GM23338 (cell line): ENCODE results near the gene TNF. TPM values are rescaled to one million over a fixed set of nuclear protein-coding genes. Genes with fewer than 3 reads are reported as not detected.

ENCODE experiments used
- ATAC-seq: fragments of 200-7000 bp; cut with Tn5 transposase; 3 replicates; pipeline ENCODE4 v1.9.1; 2020
- DNase-seq: peaks from one replicate; pipeline ENCODE4 v3.0.0-alpha.2; 2015; ENCODE audit warnings: low spot score
- H2AFZ ChIP-seq: fragments of 200-600 bp; sonication (generic); 2 replicates; pipeline ENCODE4 v1.8.0; 2016; ENCODE audit warnings: antibody characterized with exemption, mild to moderate bottlenecking, moderate library complexity
- H3F3A ChIP-seq: fragments of 200-600 bp; sonication (generic); replicated peaks from 2 replicates; pipeline ENCODE4 v1.8.0; 2017; ENCODE audit warnings: antibody characterized with exemption, mixed run types, low read depth
- H3K27ac ChIP-seq: fragments of 200-600 bp; sonication (generic); 2 replicates; pipeline ENCODE4 v1.6.1; 2016; ENCODE audit warnings: low read depth
- H3K27me3 ChIP-seq: fragments of 200-600 bp; sonication (generic); 2 replicates; pipeline ENCODE4 v1.8.0; 2016; ENCODE audit warnings: mild to moderate bottlenecking, mixed run types, moderate library complexity; ENCODE audit not compliant: insufficient read depth
- H3K36me3 ChIP-seq: fragments of 200-600 bp; sonication (generic); 2 replicates; pipeline ENCODE4 v1.8.0; 2016; ENCODE audit warnings: mild to moderate bottlenecking; ENCODE audit not compliant: insufficient read depth
- H3K4me1 ChIP-seq: fragments of 200-600 bp; sonication (generic); 2 replicates; pipeline ENCODE4 v1.8.0; 2016; ENCODE audit warnings: mild to moderate bottlenecking, moderate library complexity; ENCODE audit not compliant: insufficient read depth
- H3K4me2 ChIP-seq: fragments of 200-600 bp; sonication (generic); 2 replicates; pipeline ENCODE4 v1.7.1; 2017; ENCODE audit warnings: mixed run types
- H3K4me3 ChIP-seq: fragments of 200-600 bp; sonication (generic); 2 replicates; pipeline ENCODE4 v1.6.1; 2016; ENCODE audit warnings: mixed run types
- H3K79me2 ChIP-seq: fragments of 200-600 bp; sonication (generic); replicated peaks from 2 replicates; pipeline ENCODE4 v1.8.0; 2017; ENCODE audit warnings: mild to moderate bottlenecking; ENCODE audit not compliant: insufficient read depth
- H3K9me2 ChIP-seq: fragments of 200-600 bp; sonication (generic); 2 replicates; pipeline ENCODE4 v1.8.0; 2017; ENCODE audit not compliant: insufficient read depth
- H4K20me1 ChIP-seq: fragments of 200-600 bp; sonication (generic); replicated peaks from 2 replicates; pipeline ENCODE4 v1.8.0; 2017; ENCODE audit warnings: mild to moderate bottlenecking; ENCODE audit not compliant: insufficient read depth
- H3K27ac Mint-ChIP-seq: 2 replicates; pipeline ENCODE4 v1.8.0; 2020; ENCODE audit warnings: inconsistent platforms, mild to moderate bottlenecking, moderate library complexity, mixed read lengths
- H3K27me3 Mint-ChIP-seq: 3 replicates; pipeline ENCODE4 v1.8.0; 2022; ENCODE audit warnings: low read depth, mild to moderate bottlenecking, moderate library complexity, mixed read lengths, inconsistent platforms; ENCODE audit not compliant: insufficient read depth, poor library complexity
- H3K36me3 Mint-ChIP-seq: 3 replicates; pipeline ENCODE4 v1.8.0; 2021; ENCODE audit warnings: low read depth, mild to moderate bottlenecking, inconsistent platforms, moderate library complexity, mixed read lengths
- H3K4me1 Mint-ChIP-seq: 3 replicates; pipeline ENCODE4 v1.8.0; 2020; ENCODE audit warnings: mild to moderate bottlenecking, inconsistent platforms, mixed read lengths
- H3K4me3 Mint-ChIP-seq: 3 replicates; pipeline ENCODE4 v1.8.0; 2021; ENCODE audit warnings: moderate library complexity, mild to moderate bottlenecking, inconsistent platforms, mixed read lengths
- H3K9me3 Mint-ChIP-seq: 3 replicates; pipeline ENCODE4 v1.8.0; 2020; ENCODE audit warnings: moderate library complexity, mild to moderate bottlenecking, inconsistent platforms, mixed read lengths
- JUNB ChIP-seq: IDR thresholded peaks from one replicate; pipeline ENCODE4 v1.6.1; 2016; ENCODE audit warnings: antibody characterized with exemption; ENCODE audit not compliant: unreplicated experiment
- NANOG ChIP-seq: IDR thresholded peaks from 2 replicates; pipeline ENCODE4 v1.6.1; 2016; ENCODE audit warnings: antibody characterized with exemption, borderline replicate concordance
- POLR2AphosphoS5 ChIP-seq: IDR thresholded peaks from 2 replicates; pipeline ENCODE4 v1.6.1; 2016; ENCODE audit warnings: antibody characterized with exemption, low read depth
- ZNF331 ChIP-seq: fragments of 250-450 bp; sonication (Bioruptor Pico); IDR thresholded peaks from 2 replicates; pipeline ENCODE4 v1.5.0; 2020; ENCODE audit warnings: low read depth, mild to moderate bottlenecking, moderate library complexity
- polyA plus RNA-seq: library from polyadenylated mRNA; unstranded; fragments of >200 nt; fragmentation: Nextera tagmentation; extraction: Ambion mirVana; gene quantifications from 2 replicates; pipeline ENCODE4 v1.2.1, GENCODE V29; 2016
- total RNA-seq: library from RNA; depleted of rRNA; stranded (reverse); fragments of >200 nt; shearing (Covaris generic); gene quantifications from 2 replicates; pipeline ENCODE4 v1.2.3, GENCODE V29; 2014
- TF ChIP-seq, protein P1 (sequence below), 2 experiments: fragments of 200-600 bp in 1 of 2; sonication (generic) in 1 of 2; conservative IDR thresholded peaks; 2 replicates each; pipeline versions ENCODE4 v1.5.1 to v1.6.1; 2016 to 2017; ENCODE audit warnings: antibody characterized with exemption in 2 of 2, low read depth in 2 of 2, mild to moderate bottlenecking in 2 of 2, moderate library complexity in 1 of 2

The TNF gene
- total and polyA plus RNA-seq, 2 experiments from 2014 or later: 0.11 TPM; not detected in 1

DNA sequence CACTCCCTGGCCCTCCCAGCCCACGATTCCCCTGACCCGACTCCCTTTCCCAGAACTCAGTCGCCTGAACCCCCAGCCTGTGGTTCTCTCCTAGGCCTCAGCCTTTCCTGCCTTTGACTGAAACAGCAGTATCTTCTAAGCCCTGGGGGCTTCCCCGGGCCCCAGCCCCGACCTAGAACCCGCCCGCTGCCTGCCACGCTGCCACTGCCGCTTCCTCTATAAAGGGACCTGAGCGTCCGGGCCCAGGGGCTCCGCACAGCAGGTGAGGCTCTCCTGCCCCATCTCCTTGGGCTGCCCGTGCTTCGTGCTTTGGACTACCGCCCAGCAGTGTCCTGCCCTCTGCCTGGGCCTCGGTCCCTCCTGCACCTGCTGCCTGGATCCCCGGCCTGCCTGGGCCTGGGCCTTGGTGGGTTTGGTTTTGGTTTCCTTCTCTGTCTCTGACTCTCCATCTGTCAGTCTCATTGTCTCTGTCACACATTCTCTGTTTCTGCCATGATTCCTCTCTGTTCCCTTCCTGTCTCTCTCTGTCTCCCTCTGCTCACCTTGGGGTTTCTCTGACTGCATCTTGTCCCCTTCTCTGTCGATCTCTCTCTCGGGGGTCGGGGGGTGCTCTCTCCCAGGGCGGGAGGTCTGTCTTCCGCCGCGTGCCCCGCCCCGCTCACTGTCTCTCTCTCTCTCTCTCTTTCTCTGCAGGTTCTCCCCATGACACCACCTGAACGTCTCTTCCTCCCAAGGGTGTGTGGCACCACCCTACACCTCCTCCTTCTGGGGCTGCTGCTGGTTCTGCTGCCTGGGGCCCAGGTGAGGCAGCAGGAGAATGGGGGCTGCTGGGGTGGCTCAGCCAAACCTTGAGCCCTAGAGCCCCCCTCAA, 3.1 kb upstream of the TNF start, which contains the start of gene LTA:
LTA (plus strand) TSS at position 249 of the 871 bp plus-strand sequence; CDS start at position 703, 454 bp downstream.
- H4K20me1 ChIP-seq: no peaks in the 10 kb centered on the region
- H3K9me3 Mint-ChIP-seq: no peaks in the 10 kb centered on the region; the same call in 2 of the 3 replicates
- peak; percentile 14; the same call in 1 of the 3 replicates for ATAC-seq
- no peaks in the 10 kb centered on the region for H3K36me3 ChIP-seq
- no peak for DNase-seq
- H3F3A ChIP-seq: no peaks in the 10 kb centered on the region
- no peaks in the 10 kb centered on the region; the same call in 2 of the 3 replicates for H3K36me3 Mint-ChIP-seq
- no peaks in the 10 kb centered on the region for H3K79me2 ChIP-seq
- H3K4me1 ChIP-seq: peaks cover 5% of the 10 kb centered on the region; the same call in 1 of the 2 replicates
- no peak for TF ChIP-seq POLR2AphosphoS5
- TF ChIP-seq, protein P1, sequence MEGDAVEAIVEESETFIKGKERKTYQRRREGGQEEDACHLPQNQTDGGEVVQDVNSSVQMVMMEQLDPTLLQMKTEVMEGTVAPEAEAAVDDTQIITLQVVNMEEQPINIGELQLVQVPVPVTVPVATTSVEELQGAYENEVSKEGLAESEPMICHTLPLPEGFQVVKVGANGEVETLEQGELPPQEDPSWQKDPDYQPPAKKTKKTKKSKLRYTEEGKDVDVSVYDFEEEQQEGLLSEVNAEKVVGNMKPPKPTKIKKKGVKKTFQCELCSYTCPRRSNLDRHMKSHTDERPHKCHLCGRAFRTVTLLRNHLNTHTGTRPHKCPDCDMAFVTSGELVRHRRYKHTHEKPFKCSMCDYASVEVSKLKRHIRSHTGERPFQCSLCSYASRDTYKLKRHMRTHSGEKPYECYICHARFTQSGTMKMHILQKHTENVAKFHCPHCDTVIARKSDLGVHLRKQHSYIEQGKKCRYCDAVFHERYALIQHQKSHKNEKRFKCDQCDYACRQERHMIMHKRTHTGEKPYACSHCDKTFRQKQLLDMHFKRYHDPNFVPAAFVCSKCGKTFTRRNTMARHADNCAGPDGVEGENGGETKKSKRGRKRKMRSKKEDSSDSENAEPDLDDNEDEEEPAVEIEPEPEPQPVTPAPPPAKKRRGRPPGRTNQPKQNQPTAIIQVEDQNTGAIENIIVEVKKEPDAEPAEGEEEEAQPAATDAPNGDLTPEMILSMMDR (conservative IDR thresholded peaks at IDR 0.05; ENCODE audit: low read depth in 2 of 2): no peak
- no peak for TF ChIP-seq ZNF331 (CRISPR knock-in tag)
- H2AFZ ChIP-seq: 0 out of 2 replicates have a peak within 1 kb of the TSS, but pooled peaks have one; percentile 7
- H3K27ac Mint-ChIP-seq: no peak within 1 kb of the TSS
- no peaks in the 10 kb centered on the region for H3K9me2 ChIP-seq
- H3K27ac ChIP-seq: no peak within 1 kb of the TSS
- H3K4me3 Mint-ChIP-seq: no peak within 1 kb of the TSS; the same call in 2 of the 3 replicates
- peaks cover 21% of the 10 kb centered on the region for H3K27me3 Mint-ChIP-seq
- no peak within 1 kb of the TSS for H3K4me2 ChIP-seq
- H3K4me3 ChIP-seq: no peak within 1 kb of the TSS
- no peaks in the 10 kb centered on the region for H3K27me3 ChIP-seq
- peaks cover 17% of the 10 kb centered on the region for H3K4me1 Mint-ChIP-seq

DNA sequence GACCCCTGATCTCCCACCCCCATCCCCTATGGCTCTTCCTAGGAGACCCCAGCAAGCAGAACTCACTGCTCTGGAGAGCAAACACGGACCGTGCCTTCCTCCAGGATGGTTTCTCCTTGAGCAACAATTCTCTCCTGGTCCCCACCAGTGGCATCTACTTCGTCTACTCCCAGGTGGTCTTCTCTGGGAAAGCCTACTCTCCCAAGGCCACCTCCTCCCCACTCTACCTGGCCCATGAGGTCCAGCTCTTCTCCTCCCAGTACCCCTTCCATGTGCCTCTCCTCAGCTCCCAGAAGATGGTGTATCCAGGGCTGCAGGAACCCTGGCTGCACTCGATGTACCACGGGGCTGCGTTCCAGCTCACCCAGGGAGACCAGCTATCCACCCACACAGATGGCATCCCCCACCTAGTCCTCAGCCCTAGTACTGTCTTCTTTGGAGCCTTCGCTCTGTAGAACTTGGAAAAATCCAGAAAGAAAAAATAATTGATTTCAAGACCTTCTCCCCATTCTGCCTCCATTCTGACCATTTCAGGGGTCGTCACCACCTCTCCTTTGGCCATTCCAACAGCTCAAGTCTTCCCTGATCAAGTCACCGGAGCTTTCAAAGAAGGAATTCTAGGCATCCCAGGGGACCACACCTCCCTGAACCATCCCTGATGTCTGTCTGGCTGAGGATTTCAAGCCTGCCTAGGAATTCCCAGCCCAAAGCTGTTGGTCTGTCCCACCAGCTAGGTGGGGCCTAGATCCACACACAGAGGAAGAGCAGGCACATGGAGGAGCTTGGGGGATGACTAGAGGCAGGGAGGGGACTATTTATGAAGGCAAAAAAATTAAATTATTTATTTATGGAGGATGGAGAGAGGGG, 1.9 kb upstream of the TNF start:
- Histone ChIP-seq H3K4me1 (no peaks in the 10 kb centered on the region), H3K36me3 (no peaks in the 10 kb centered on the region), H3F3A (no peaks in the 10 kb centered on the region), H3K27ac (no peak overlapping the region), H4K20me1 (no peaks in the 10 kb centered on the region), H3K4me3 (no peak overlapping the region), H3K79me2 (no peaks in the 10 kb centered on the region), H3K9me2 (no peaks in the 10 kb centered on the region), H3K27me3 (no peaks in the 10 kb centered on the region), H3K4me2 (no peak overlapping the region), H2AFZ (0 out of 2 replicates have a peak overlapping the region, but pooled peaks have one; percentile 47)
- no peaks in the 10 kb centered on the region; the same call in 2 of the 3 replicates for H3K36me3 Mint-ChIP-seq
- no peak overlapping the region for H3K27ac Mint-ChIP-seq
- no peak overlapping the region; the same call in 2 of the 3 replicates for H3K4me3 Mint-ChIP-seq
- no peaks in the 10 kb centered on the region; the same call in 2 of the 3 replicates for H3K9me3 Mint-ChIP-seq
- TF ChIP-seq JUNB (no peak), NANOG (no peak)
- no peak for ATAC-seq
- peaks cover 11% of the 10 kb centered on the region for H3K4me1 Mint-ChIP-seq
- H3K27me3 Mint-ChIP-seq: peaks cover 20% of the 10 kb centered on the region
- no peak for DNase-seq
